Activated B cell treated with CpG ODN at 0.5 μM for 24 hours (primary cell): ENCODE results near the gene NAV1. TPM values are rescaled to one million over a fixed set of nuclear protein-coding genes. Genes with fewer than 3 reads are reported as not detected.

Experiments
- ATAC-seq: fragments of 200-7000 bp; cut with Tn5 transposase; one replicate; pipeline ENCODE4 v1.10.0; 2021; ENCODE audit warnings: low read depth, mild to moderate bottlenecking, moderate library complexity
- CTCF ChIA-PET: fragments of 350-600 bp; sonication (Branson Sonifier 250); formaldehyde crosslinking; loops from one replicate; lab custom pipeline; 2021; ENCODE audit warnings: antibody characterized with exemption; lab: Charles Lee
- POLR2A ChIA-PET: fragments of 350-600 bp; sonication (Branson Sonifier 250); formaldehyde crosslinking; loops from one replicate; lab custom pipeline; 2021; ENCODE audit warnings: antibody characterized with exemption; lab: Charles Lee
- DNase-seq: peaks from one replicate; pipeline ENCODE4 v3.0.0; 2022
- H3K27ac Mint-ChIP-seq: one replicate; pipeline ENCODE4 v1.8.0; 2020; ENCODE audit warnings: mixed read lengths
- H3K27me3 Mint-ChIP-seq: one replicate; pipeline ENCODE4 v1.8.0; 2021; ENCODE audit warnings: mixed read lengths
- H3K36me3 Mint-ChIP-seq: one replicate; pipeline ENCODE4 v1.8.0; 2021; ENCODE audit warnings: low read depth, mixed read lengths
- H3K4me1 Mint-ChIP-seq: one replicate; pipeline ENCODE4 v1.8.0; 2021; ENCODE audit warnings: mixed read lengths
- H3K4me3 Mint-ChIP-seq: one replicate; pipeline ENCODE4 v1.8.0; 2020; ENCODE audit warnings: mild to moderate bottlenecking, mixed read lengths
- H3K9me3 Mint-ChIP-seq: one replicate; pipeline ENCODE4 v1.8.0; 2020; ENCODE audit warnings: mixed read lengths
- CTCF ChIP-seq: fragments of 200-600 bp; IDR thresholded peaks from one replicate; pipeline ENCODE4 v1.8.0; 2022; ENCODE audit warnings: antibody characterized with exemption, mild to moderate bottlenecking
- intact Hi-C: fragments of 100-400 bp; cut with micrococcal nuclease; formaldehyde crosslinking; loops from one replicate; pipeline ENCODE4 v1.15.1; 2024
- total RNA-seq: library from RNA; stranded (reverse); gene quantifications from 2 replicates; pipeline ENCODE4 v1.2.3, GENCODE V29; 2022

The NAV1 gene
- total RNA-seq, 1 donor from 2014 or later: 2.0 TPM

DNA sequence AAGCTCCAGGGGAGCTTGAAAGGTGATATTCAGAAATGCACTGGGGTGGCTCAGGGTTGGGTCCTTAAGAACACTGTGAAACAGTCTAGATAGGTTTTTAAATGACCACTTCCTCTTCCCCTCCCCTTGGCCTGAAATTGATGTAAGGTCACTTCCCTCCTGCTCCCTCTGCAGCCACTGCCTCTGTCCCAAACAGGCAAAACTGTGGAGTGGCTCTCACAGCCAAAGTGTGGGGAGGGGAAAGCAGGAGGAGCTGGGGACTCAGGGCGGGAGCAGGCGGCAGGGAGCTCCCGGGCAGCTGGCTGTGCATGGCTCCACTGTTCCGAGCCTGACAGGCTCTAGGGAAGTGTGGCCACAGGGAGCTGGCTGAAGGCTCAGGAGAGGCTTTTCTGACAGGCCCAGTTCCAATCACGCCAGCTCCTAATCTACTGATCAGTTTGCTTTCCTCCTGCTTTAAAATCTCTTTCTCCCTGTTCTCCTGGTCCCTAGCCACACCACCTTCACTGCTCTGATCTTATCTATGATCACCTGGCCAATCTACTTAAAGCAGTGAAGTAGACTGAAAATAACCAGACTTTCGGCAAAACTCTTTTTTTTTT, 26.9 kb upstream of the NAV1 start:
- TF ChIP-seq CTCF: no peak
- Mint-ChIP-seq H3K27me3 (no peaks in the 10 kb centered on the region), H3K4me3 (no peak overlapping the region), H3K27ac (no peak overlapping the region), H3K4me1 (peaks cover 19% of the 10 kb centered on the region), H3K9me3 (no peaks in the 10 kb centered on the region), H3K36me3 (peaks cover 4% of the 10 kb centered on the region)
- DNase-seq (no peak), ATAC-seq (no peak)
- ChIA-PET CTCF (interaction anchor here (1.2 to 5.6 kb wide), 15 partner anchors 9 to 76 kb away, joined by 3 to 219 read pairs (median 7); no protein-coding TSS in a partner anchor), POLR2A (interaction anchor here (0.7 to 1.9 kb wide), 2 partner anchors 24 to 30 kb away, joined by 8 to 16 read pairs; no protein-coding TSS in a partner anchor)
- intact Hi-C loops: no loop called here

DNA sequence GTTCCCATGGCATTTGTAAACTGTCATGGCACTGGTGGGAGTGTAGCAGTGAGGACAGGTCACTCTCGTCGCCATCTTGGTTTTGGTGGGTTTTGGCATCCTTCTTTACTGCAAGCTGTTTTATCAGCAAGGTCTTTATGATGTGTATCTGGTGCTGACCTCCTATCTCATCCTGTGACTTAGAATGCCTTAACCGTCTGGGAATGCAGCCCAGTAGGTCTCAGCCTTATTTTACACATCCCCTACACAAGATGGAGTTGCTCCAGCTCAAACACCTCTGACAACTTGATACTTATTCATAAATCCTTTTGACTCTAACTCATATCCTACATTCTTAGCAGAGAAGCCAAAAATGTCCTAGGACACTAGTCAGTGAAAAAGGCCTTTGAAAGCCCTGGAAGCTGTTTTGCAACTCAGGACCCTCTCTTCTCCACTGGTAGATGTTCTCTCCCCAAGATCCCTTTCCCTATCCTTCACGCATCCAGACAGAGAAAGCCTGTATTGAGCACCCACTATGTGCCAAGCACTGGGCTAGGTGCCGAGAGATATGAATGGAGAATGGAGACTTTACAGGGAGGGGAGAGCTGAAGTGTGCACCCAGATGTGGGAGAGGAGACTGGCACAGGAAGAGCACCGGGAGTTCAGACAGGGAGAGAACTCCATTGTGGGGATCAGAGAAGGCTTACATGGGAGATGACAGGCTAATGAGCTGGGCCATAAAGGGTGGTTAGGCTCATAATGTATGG, 25.3 kb upstream of the NAV1 start:
- POLR2A ChIA-PET: interaction anchor here (0.5 to 1.9 kb wide), 3 partner anchors 32 to 484 kb away, joined by 3 to 16 read pairs (median 3); no protein-coding TSS in a partner anchor
- Mint-ChIP-seq H3K36me3 (peaks cover 2% of the 10 kb centered on the region), H3K4me1 (peaks cover 10% of the 10 kb centered on the region), H3K27ac (no peak overlapping the region), H3K9me3 (no peaks in the 10 kb centered on the region), H3K4me3 (no peak overlapping the region), H3K27me3 (no peaks in the 10 kb centered on the region)
- no peak for TF ChIP-seq CTCF
- intact Hi-C loops: loop anchor here (1.0 kb wide), 3 partner anchors 31 to 78 kb away; no protein-coding TSS in a partner anchor
- ATAC-seq: no peak
- CTCF ChIA-PET: interaction anchor here (0.6 to 5.6 kb wide), 18 partner anchors 9 to 1107 kb away, joined by 3 to 219 read pairs (median 7); no protein-coding TSS in a partner anchor
- DNase-seq: no peak

DNA sequence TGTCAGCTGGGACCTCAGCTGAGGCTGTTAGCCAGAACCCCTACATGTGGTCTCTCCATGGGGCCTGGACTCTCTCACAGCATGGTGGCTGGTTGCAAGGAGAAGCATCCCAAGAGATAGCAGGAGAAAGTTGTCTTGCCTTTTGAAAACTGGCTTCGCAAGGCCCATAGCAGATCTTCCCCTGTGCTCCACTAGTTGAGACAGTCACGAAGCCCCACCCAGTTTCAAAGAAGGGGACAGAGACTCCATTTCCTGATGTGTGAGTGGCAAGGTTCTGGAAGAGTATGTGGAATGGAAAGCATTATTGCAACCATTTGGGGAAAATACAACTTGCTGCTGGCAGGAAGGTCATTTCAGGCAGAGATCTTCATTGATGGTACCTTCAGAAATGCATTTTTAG, 24.5 kb upstream of the NAV1 start:
- intact Hi-C loops: no loop called here
- ATAC-seq: no peak
- peaks cover 2% of the 10 kb centered on the region for H3K36me3 Mint-ChIP-seq
- DNase-seq: no peak
- ChIA-PET CTCF (interaction anchor here (0.6 to 5.6 kb wide), 4 partner anchors 11 to 1108 kb away, joined by 3 to 219 read pairs (median 36); no protein-coding TSS in a partner anchor), POLR2A (interaction anchor here (0.9 kb wide), 1 partner anchor 34 kb away, joined by 3 read pairs; no protein-coding TSS in a partner anchor)
- no peak for TF ChIP-seq CTCF
- peaks cover 10% of the 10 kb centered on the region for H3K4me1 Mint-ChIP-seq
- H3K9me3 Mint-ChIP-seq: no peaks in the 10 kb centered on the region
- H3K27ac Mint-ChIP-seq: no peak overlapping the region
- no peak overlapping the region for H3K4me3 Mint-ChIP-seq
- H3K27me3 Mint-ChIP-seq: no peaks in the 10 kb centered on the region

DNA sequence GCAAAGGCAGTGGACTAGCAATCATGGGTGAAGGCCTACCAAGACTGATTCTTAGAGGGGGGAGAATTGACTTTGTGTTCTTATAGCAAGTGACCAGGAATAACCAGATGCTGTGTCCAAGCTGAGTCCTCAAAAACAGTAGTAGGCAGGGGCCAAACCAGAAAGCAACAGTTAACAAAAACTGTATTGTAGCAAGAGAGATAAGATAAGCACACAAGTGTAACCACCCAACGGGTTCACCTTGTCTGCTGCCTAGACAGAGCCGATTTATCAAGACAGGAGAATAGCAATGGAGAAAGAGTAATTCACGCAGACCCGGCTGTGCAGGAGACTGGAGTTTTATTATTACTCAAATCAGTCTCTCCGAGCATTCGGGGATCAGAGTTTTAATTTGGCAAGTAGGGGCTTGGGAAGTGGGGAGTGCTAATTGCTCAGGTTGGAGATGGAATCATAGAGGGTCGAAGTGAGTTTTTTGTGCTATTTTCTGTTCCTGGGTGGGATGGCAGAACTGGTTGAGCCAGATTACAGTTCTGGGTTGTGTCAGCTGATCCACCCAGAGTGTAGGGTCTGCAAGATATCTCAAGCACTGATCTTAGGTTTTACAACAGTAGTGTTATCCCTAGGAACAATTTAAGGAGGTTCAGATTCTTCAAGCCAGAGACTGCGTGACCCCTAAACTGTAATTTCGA, 23.7 kb upstream of the NAV1 start:
- Mint-ChIP-seq H3K4me1 (peaks cover 10% of the 10 kb centered on the region), H3K9me3 (no peaks in the 10 kb centered on the region), H3K27ac (no peak overlapping the region), H3K36me3 (peaks cover 3% of the 10 kb centered on the region), H3K27me3 (no peaks in the 10 kb centered on the region), H3K4me3 (no peak overlapping the region)
- ChIA-PET CTCF (interaction anchor here (1.0 to 5.6 kb wide), 5 partner anchors 9 to 68 kb away, joined by 3 to 219 read pairs (median 6); partner anchors contain the start of gene CSRP1), POLR2A (interaction anchor here (0.9 kb wide), 1 partner anchor 35 kb away, joined by 3 read pairs; no protein-coding TSS in a partner anchor)
- no peak for TF ChIP-seq CTCF
- intact Hi-C loops: no loop called here
- no peak for DNase-seq
- ATAC-seq: no peak
